GM20431 (cell line): ENCODE results near the gene FREM1.

Source experiments
- in situ Hi-C: fragments of 300-500 bp; cut with MseI, MboI; formaldehyde crosslinking; loops from one replicate; pipeline ENCODE4 v1.15.0; 2020; ENCODE audit warnings: low sequenced_read_pairs; ENCODE audit not compliant: unreplicated experiment

FREM1 gene

GRCh38 chr9:14722391-14723035 is 187.7 kb downstream of the FREM1 start, which contains the start of gene CER1:
CER1 (minus strand) TSS chr9:14722733; CDS start chr9:14722672, 61 bp downstream.
- in situ Hi-C loops = no loop called here

GRCh38 chr9:14719231-14719923 is 190.9 kb downstream of the FREM1 start:
- in situ Hi-C loops = no loop called here

GRCh38 chr9:14715102-14715501 is 195.1 kb downstream of the FREM1 start:
- in situ Hi-C loops = no loop called here

GRCh38 chr9:14713187-14713767 is 197.0 kb downstream of the FREM1 start:
- in situ Hi-C loops = no loop called here

- in situ Hi-C loops = no loop called here
Measured at GRCh38 chr9:14710804-14711203, 199.4 kb downstream of the FREM1 start.

- in situ Hi-C loops = no loop called here
Measured at GRCh38 chr9:14706530-14707140, 203.6 kb downstream of the FREM1 start.

- in situ Hi-C loops = no loop called here
Measured at GRCh38 chr9:14705079-14705478, 205.1 kb downstream of the FREM1 start.

- in situ Hi-C loops = no loop called here
Measured at GRCh38 chr9:14704281-14704680, 205.9 kb downstream of the FREM1 start.

- in situ Hi-C loops = no loop called here
Measured at GRCh38 chr9:14702200-14702720, 208.0 kb downstream of the FREM1 start.

GRCh38 chr9:14693251-14693861 is 216.9 kb downstream of the FREM1 start, which contains the start of gene ZDHHC21:
ZDHHC21 (minus strand) TSS chr9:14693432; CDS start chr9:14674340, 19,092 bp downstream.
- in situ Hi-C loops = no loop called here

- in situ Hi-C loops = no loop called here
Measured at GRCh38 chr9:14692470-14693250, 217.6 kb downstream of the FREM1 start.

GRCh38 chr9:14690948-14691730 is 219.1 kb downstream of the FREM1 start:
- in situ Hi-C loops = no loop called here

GRCh38 chr9:14687042-14687719 is 223.0 kb downstream of the FREM1 start:
- in situ Hi-C loops = no loop called here

- in situ Hi-C loops = no loop called here
Measured at GRCh38 chr9:14686168-14686567, 224.1 kb downstream of the FREM1 start.
